ENCODE measurements around the gene CEP20. TPM values are rescaled to one million over a fixed set of nuclear protein-coding genes. Genes with fewer than 3 reads are reported as not detected.
"Not testable (repeated sequence)": the region's sequence is repeated elsewhere in the genome, so short reads cannot be mapped to it uniquely, and the experiment has no call there.

Gene CEP20
- total and polyA plus RNA-seq, 10 of the 15 experiments (the other 5 are each of a cell fraction or from before 2014, with no cell fraction given): 33.4 to 57.8 (median 52.6) TPM

- H3K4me3 ChIP-seq; RAD21 ChIA-PET (ENCODE audit: unreplicated experiment); in situ Hi-C loops (cut with MboI); H3K9ac ChIP-seq (ENCODE audit: control insufficient read depth, insufficient read depth, low read length); H3K27me3 ChIP-seq (replicated peaks in 1 of 2; ENCODE audit: control insufficient read depth in 2 of 2, insufficient read depth in 2 of 2, low read length in 1 of 2); H3K79me2 ChIP-seq (ENCODE audit: control insufficient read depth, insufficient read depth, low read length); H2AFZ ChIP-seq (ENCODE audit: control insufficient read depth, low read depth, low read length); CTCF ChIA-PET; POLR2A ChIA-PET; ATAC-seq; H3K9me3 ChIP-seq (replicated peaks; ENCODE audit: control insufficient read depth, insufficient read depth, low read length); H3K4me1 ChIP-seq (ENCODE audit: control insufficient read depth, insufficient read depth, low read length); H3K4me2 ChIP-seq (ENCODE audit: control insufficient read depth, insufficient read depth); H4K20me1 ChIP-seq (ENCODE audit: control insufficient read depth, insufficient read depth); SMC1A ChIA-PET (ENCODE audit: uncharacterized antibody, unreplicated experiment); intact Hi-C loops (cut with micrococcal nuclease; ENCODE audit: unreplicated experiment); H3K27ac ChIP-seq (ENCODE audit: control insufficient read depth, insufficient read depth); FAIRE-seq; DNase-seq (ENCODE audit: low read depth, low spot score); H3K36me3 ChIP-seq (ENCODE audit: control insufficient read depth in 2 of 2, insufficient read depth in 2 of 2, low read length in 1 of 2); BruUV-seq (replicated peaks): not testable (repeated sequence)
- 72% methylated on average over 8 of the region's 8 CpGs for WGBS (ENCODE audit: insufficient coverage, insufficient replicate concordance, low lambda C conversion rate, missing lambda C conversion rate)
Measured at GRCh38 chr16:15839204-15839603, 49.2 kb downstream of the CEP20 start.

- 74% methylated on average over 9 of the region's 11 CpGs for WGBS (ENCODE audit: insufficient coverage, insufficient replicate concordance, low lambda C conversion rate, missing lambda C conversion rate)
- FAIRE-seq (no peak), DNase-seq (ENCODE audit: low read depth, low spot score) (no peak), ATAC-seq (no peak)
- SMC1A ChIA-PET (ENCODE audit: uncharacterized antibody, unreplicated experiment): no interaction called here
- no peak overlapping the region for H3K27ac ChIP-seq (ENCODE audit: control insufficient read depth, insufficient read depth)
- H3K4me1 ChIP-seq (ENCODE audit: control insufficient read depth, insufficient read depth, low read length): peaks cover 5% of the 10 kb centered on the region; the same call in 1 of the 2 replicates
- intact Hi-C loops (cut with micrococcal nuclease; ENCODE audit: unreplicated experiment) (no loop called here), in situ Hi-C loops (cut with MboI) (no loop called here)
- H4K20me1 ChIP-seq (ENCODE audit: control insufficient read depth, insufficient read depth): no peaks in the 10 kb centered on the region
- no peak overlapping the region for H2AFZ ChIP-seq (ENCODE audit: control insufficient read depth, low read depth, low read length)
- H3K9me3 ChIP-seq (replicated peaks; ENCODE audit: control insufficient read depth, insufficient read depth, low read length): no peaks in the 10 kb centered on the region
- no peak overlapping the region for H3K9ac ChIP-seq (ENCODE audit: control insufficient read depth, insufficient read depth, low read length)
- no peak overlapping the region for H3K4me2 ChIP-seq (ENCODE audit: control insufficient read depth, insufficient read depth)
- POLR2A ChIA-PET: no interaction called here
- no peak overlapping the region for H3K4me3 ChIP-seq
- no TSS peak for BruUV-seq (replicated peaks)
- CTCF ChIA-PET: no interaction called here
- RAD21 ChIA-PET (ENCODE audit: unreplicated experiment): no interaction called here
- H3K36me3 ChIP-seq (ENCODE audit: control insufficient read depth in 2 of 2, insufficient read depth in 2 of 2, low read length in 1 of 2): no peaks in the 10 kb centered on the region
- H3K27me3 ChIP-seq (replicated peaks in 1 of 2; ENCODE audit: control insufficient read depth in 2 of 2, insufficient read depth in 2 of 2, low read length in 1 of 2): no peaks in the 10 kb centered on the region
- H3K79me2 ChIP-seq (ENCODE audit: control insufficient read depth, insufficient read depth, low read length): no peaks in the 10 kb centered on the region
- TF ChIP-seq NBN (IDR thresholded peaks at IDR 0.05): no peak
- TF ChIP-seq SPI1 (IDR thresholded peaks at IDR 0.05; ENCODE audit: borderline replicate concordance, insufficient read depth, low read depth, low read length): no peak
- no peak for TF ChIP-seq POLR2A (IDR thresholded peaks at IDR 0.05; ENCODE audit: low read depth, low read length)
- TF ChIP-seq EZH2 (IDR thresholded peaks at IDR 0.05; ENCODE audit: borderline replicate concordance, control insufficient read depth, low read depth, low read length): no peak
- TF ChIP-seq NR2C2 (IDR thresholded peaks at IDR 0.05; ENCODE audit: borderline replicate concordance, control insufficient read depth, insufficient read length, low read depth): no peak
- TF ChIP-seq YY1 (IDR thresholded peaks at IDR 0.05; ENCODE audit: low read depth, low read length): no peak
- no peak for TF ChIP-seq ZNF207 (IDR thresholded peaks at IDR 0.05; ENCODE audit: borderline replicate concordance)
- TF ChIP-seq NFXL1 (IDR thresholded peaks at IDR 0.05; ENCODE audit: borderline replicate concordance): no peak
- TF ChIP-seq KLF5 (IDR thresholded peaks at IDR 0.05; ENCODE audit: partially characterized antibody): no peak
- no peak for TF ChIP-seq JUNB (IDR thresholded peaks at IDR 0.05)
- TF ChIP-seq EED (IDR thresholded peaks at IDR 0.05; ENCODE audit: low read depth): no peak
- TF ChIP-seq ZBED1 (IDR thresholded peaks at IDR 0.05; ENCODE audit: borderline replicate concordance): no peak
- TF ChIP-seq KDM1A (IDR thresholded peaks at IDR 0.05; ENCODE audit: borderline replicate concordance): no peak
- TF ChIP-seq CUX1 (IDR thresholded peaks at IDR 0.05; ENCODE audit: insufficient replicate concordance, low read depth, low read length): no peak
- no peak for TF ChIP-seq NFYA (IDR thresholded peaks at IDR 0.05; ENCODE audit: borderline replicate concordance, low read depth, low read length)
- no peak for TF ChIP-seq DPF2 (IDR thresholded peaks at IDR 0.05)
Measured at GRCh38 chr16:15837761-15838160, 50.6 kb downstream of the CEP20 start.
